ENCODE results near the gene SDF4.

Gene SDF4

DNA sequence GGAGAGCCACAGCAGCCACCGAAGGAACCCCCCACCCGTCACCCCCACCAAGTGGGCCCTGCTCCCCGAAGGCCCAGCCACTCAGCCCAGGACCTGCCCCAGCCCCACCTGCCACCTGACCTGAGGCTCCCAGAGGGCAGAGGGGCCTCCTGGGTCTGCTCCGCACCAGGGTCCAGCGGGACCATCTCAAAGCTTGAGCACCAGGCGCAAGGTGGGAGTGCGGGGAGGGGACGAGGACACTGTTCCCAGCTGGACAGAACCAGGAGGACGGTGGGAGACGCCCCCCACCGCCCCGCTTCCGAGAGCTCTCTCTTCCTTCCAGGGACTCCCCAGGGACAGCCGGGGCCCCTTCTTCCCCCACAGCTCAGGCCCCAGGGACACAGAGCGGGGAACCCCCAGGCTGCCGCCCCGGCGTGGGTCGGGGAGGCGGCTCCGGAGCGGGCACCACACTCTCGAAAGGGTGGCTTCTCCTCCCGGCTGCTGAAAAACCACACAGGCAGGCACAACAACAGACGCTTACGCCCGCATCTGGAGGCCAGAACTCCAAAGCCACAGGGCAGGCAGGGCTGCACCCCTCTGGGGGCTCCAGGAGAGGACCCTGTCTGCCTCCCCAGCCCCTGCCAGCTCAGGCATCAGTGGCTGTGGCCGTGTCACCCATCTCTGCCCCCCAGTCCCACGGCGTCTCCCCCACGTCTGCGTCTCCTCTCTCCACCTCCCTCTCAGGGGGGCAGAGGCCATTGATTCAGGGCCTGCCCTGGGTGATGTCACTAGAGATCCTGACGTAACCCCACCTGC, 60.1 kb downstream of the SDF4 start:
- no peaks in the 10 kb centered on the region for H3K27me3 ChIP-seq (replicated peaks; ENCODE audit: control insufficient read depth, insufficient read depth, low read length, poor library complexity, severe bottlenecking)
- H3K4me1 ChIP-seq (ENCODE audit: control insufficient read depth, insufficient read depth, low read length, poor library complexity, severe bottlenecking): peaks cover 44% of the 10 kb centered on the region
- H3K9me3 ChIP-seq (ENCODE audit: control insufficient read depth, low read length): no peaks in the 10 kb centered on the region
- H3K4me3 ChIP-seq (ENCODE audit: insufficient read depth, low read depth, low read length, poor library complexity, severe bottlenecking): peak overlapping the region; percentile 29
- DNase-seq: peak in 1 of 3 donors; percentile 19
- no peaks in the 10 kb centered on the region for H3K36me3 ChIP-seq (ENCODE audit: control insufficient read depth, insufficient read depth, low read length)
- H3K27ac ChIP-seq (ENCODE audit: insufficient read depth, low read length, poor library complexity, severe bottlenecking): peak overlapping the region; percentile 1

DNA sequence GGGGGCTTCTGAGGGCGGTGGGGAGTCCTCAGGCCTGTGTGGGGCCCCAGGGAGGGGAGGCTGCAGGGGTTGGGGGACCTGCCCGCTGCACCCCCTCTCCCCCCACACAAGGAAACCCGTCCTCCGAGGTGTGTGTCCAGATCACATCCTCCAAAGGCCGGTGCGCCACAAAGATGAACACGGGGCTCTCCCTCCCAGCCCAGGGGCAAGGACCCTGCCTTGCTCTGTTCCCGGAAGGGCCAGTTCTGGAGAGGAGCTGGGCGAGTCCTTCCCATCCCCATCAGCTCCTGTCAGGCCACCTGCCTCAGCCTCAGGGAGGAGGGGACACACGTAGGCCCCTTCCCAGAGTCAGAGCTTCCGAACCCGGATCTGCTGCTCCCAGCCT, 60.6 kb downstream of the SDF4 start:
- Histone ChIP-seq H3K27me3 (replicated peaks; ENCODE audit: control insufficient read depth, insufficient read depth, low read length, poor library complexity, severe bottlenecking) (no peaks in the 10 kb centered on the region), H3K4me3 (ENCODE audit: insufficient read depth, low read depth, low read length, poor library complexity, severe bottlenecking) (no peak overlapping the region), H3K9me3 (ENCODE audit: control insufficient read depth, low read length) (no peaks in the 10 kb centered on the region), H3K27ac (ENCODE audit: insufficient read depth, low read length, poor library complexity, severe bottlenecking) (no peak overlapping the region), H3K36me3 (ENCODE audit: control insufficient read depth, insufficient read depth, low read length) (no peaks in the 10 kb centered on the region), H3K4me1 (ENCODE audit: control insufficient read depth, insufficient read depth, low read length, poor library complexity, severe bottlenecking) (peaks cover 44% of the 10 kb centered on the region)
- DNase-seq: no peak

DNA sequence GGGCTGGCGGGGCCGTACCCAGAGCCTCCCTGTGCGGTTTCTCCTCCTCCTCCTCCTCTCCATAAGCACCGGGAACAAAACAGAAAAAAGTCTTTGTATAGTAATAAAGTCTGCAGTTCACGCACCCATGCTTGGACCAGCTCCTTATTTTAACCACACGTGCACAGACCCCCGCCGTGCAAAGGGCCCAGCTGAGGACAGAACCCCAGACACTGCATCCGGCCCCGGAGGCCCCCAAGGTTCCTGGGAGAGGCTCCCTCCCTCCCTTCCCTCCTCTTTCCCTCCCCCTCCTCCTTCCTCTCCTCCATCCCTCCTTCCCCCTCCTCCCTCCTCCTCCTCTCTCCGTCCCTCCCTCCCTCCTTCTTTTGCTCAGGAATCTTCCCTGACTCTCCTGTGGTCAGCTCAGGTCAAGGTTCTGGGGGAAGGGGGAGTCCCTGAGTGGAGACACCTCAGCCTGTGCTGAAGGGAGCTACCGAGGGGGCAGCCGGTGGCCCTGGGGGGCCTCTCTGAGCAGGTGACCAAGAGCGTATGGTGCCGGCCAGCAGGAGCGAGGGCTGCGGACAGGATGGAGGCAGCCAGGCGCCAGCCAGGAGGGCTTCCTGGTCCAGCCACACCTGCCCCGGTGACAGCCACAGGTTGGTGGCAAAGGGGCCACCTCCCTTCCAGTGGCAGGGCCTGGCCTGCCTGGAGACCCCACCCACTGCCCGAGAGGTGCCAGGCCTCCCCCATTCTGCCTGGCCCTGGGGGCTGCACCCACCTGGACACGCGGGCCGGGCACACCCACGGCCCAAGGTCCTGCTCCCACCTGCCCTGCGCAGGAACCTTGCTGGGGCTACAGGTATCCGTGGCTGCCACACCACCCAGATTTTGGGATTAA, 61.3 kb downstream of the SDF4 start:
- no peaks in the 10 kb centered on the region for H3K36me3 ChIP-seq (ENCODE audit: control insufficient read depth, insufficient read depth, low read length)
- no peak overlapping the region for H3K27ac ChIP-seq (ENCODE audit: insufficient read depth, low read length, poor library complexity, severe bottlenecking)
- H3K9me3 ChIP-seq (ENCODE audit: control insufficient read depth, low read length): no peaks in the 10 kb centered on the region
- peaks cover 44% of the 10 kb centered on the region for H3K4me1 ChIP-seq (ENCODE audit: control insufficient read depth, insufficient read depth, low read length, poor library complexity, severe bottlenecking)
- DNase-seq: no peak
- no peak overlapping the region for H3K4me3 ChIP-seq (ENCODE audit: insufficient read depth, low read depth, low read length, poor library complexity, severe bottlenecking)
- no peaks in the 10 kb centered on the region for H3K27me3 ChIP-seq (replicated peaks; ENCODE audit: control insufficient read depth, insufficient read depth, low read length, poor library complexity, severe bottlenecking)

DNA sequence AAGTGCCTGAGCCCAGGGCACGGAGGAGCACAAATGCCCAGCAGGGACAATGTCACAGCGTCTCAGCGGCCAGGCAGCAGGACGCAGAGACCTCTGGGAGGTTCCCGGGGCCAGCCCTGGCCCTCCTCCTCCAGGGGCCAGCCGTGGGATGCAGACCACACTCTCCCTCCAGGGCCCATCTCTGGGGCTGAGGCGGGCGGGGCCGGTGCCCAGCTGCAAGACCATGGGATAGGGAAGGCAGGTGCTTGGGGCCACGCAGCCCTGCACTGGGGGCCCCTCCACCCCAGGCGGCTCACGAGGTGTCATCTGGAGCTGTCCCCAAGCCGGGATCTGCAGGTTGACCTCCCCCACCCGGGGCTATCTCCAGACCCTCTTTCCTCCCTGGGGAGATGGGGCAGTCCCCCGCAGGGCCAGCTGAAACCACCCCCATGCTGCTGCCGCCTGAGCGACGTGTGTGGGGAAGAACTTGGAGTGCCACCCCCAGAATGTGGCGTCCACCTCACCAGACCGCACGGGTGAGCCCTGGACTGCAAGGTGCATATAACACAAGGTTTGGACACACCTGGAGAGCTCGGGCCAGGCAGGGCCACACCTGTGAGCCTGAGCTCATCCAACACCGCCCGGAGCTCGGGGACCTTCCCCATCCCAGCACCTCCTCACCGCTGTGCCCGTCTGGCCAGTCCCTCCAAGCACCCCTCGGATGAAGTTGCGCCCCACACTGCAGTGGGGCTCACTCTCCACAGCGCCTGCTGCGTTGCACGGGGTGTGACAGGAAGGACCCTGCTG, 62.2 kb downstream of the SDF4 start:
- Histone ChIP-seq H3K9me3 (ENCODE audit: control insufficient read depth, low read length) (no peaks in the 10 kb centered on the region), H3K4me3 (ENCODE audit: insufficient read depth, low read depth, low read length, poor library complexity, severe bottlenecking) (no peak overlapping the region), H3K27ac (ENCODE audit: insufficient read depth, low read length, poor library complexity, severe bottlenecking) (no peak overlapping the region), H3K4me1 (ENCODE audit: control insufficient read depth, insufficient read depth, low read length, poor library complexity, severe bottlenecking) (peaks cover 44% of the 10 kb centered on the region), H3K27me3 (replicated peaks; ENCODE audit: control insufficient read depth, insufficient read depth, low read length, poor library complexity, severe bottlenecking) (no peaks in the 10 kb centered on the region), H3K36me3 (ENCODE audit: control insufficient read depth, insufficient read depth, low read length) (no peaks in the 10 kb centered on the region)
- no peak for DNase-seq

GRCh38 chr1:1168451-1169411, 63.1 kb downstream of the SDF4 start:
- no peaks in the 10 kb centered on the region for H3K36me3 ChIP-seq (ENCODE audit: control insufficient read depth, insufficient read depth, low read length)
- H3K27ac ChIP-seq (ENCODE audit: insufficient read depth, low read length, poor library complexity, severe bottlenecking): no peak overlapping the region
- peaks cover 38% of the 10 kb centered on the region for H3K4me1 ChIP-seq (ENCODE audit: control insufficient read depth, insufficient read depth, low read length, poor library complexity, severe bottlenecking)
- no peak overlapping the region for H3K4me3 ChIP-seq (ENCODE audit: insufficient read depth, low read depth, low read length, poor library complexity, severe bottlenecking)
- H3K27me3 ChIP-seq (replicated peaks; ENCODE audit: control insufficient read depth, insufficient read depth, low read length, poor library complexity, severe bottlenecking): no peaks in the 10 kb centered on the region
- DNase-seq: no peak
- H3K9me3 ChIP-seq (ENCODE audit: control insufficient read depth, low read length): no peaks in the 10 kb centered on the region

GRCh38 chr1:1167841-1168450, 63.9 kb downstream of the SDF4 start:
- DNase-seq: no peak
- Histone ChIP-seq H3K4me1 (ENCODE audit: control insufficient read depth, insufficient read depth, low read length, poor library complexity, severe bottlenecking) (peaks cover 30% of the 10 kb centered on the region), H3K36me3 (ENCODE audit: control insufficient read depth, insufficient read depth, low read length) (no peaks in the 10 kb centered on the region), H3K27ac (ENCODE audit: insufficient read depth, low read length, poor library complexity, severe bottlenecking) (no peak overlapping the region), H3K4me3 (ENCODE audit: insufficient read depth, low read depth, low read length, poor library complexity, severe bottlenecking) (no peak overlapping the region), H3K9me3 (ENCODE audit: control insufficient read depth, low read length) (no peaks in the 10 kb centered on the region), H3K27me3 (replicated peaks; ENCODE audit: control insufficient read depth, insufficient read depth, low read length, poor library complexity, severe bottlenecking) (no peaks in the 10 kb centered on the region)

GRCh38 chr1:1167398-1167821, 64.4 kb downstream of the SDF4 start:
- no peaks in the 10 kb centered on the region for H3K36me3 ChIP-seq (ENCODE audit: control insufficient read depth, insufficient read depth, low read length)
- no peaks in the 10 kb centered on the region for H3K9me3 ChIP-seq (ENCODE audit: control insufficient read depth, low read length)
- peaks cover 27% of the 10 kb centered on the region for H3K4me1 ChIP-seq (ENCODE audit: control insufficient read depth, insufficient read depth, low read length, poor library complexity, severe bottlenecking)
- no peak overlapping the region for H3K4me3 ChIP-seq (ENCODE audit: insufficient read depth, low read depth, low read length, poor library complexity, severe bottlenecking)
- H3K27ac ChIP-seq (ENCODE audit: insufficient read depth, low read length, poor library complexity, severe bottlenecking): no peak overlapping the region
- no peak for DNase-seq
- H3K27me3 ChIP-seq (replicated peaks; ENCODE audit: control insufficient read depth, insufficient read depth, low read length, poor library complexity, severe bottlenecking): no peaks in the 10 kb centered on the region
